GM19099 (cell line): ENCODE measurements around the gene PIK3C2B.

Experiments used
- POLR2A ChIP-seq: IDR thresholded peaks from 3 replicates; pipeline ENCODE4 v1.6.1; 2011; ENCODE audit warnings: low read depth; ENCODE audit not compliant: insufficient read length; ENCODE audit errors: extremely low read depth

The PIK3C2B gene

GRCh38 chr1:204447190-204447589 lies 47.4 kb downstream of the PIK3C2B start:
- no peak for TF ChIP-seq POLR2A

DNA sequence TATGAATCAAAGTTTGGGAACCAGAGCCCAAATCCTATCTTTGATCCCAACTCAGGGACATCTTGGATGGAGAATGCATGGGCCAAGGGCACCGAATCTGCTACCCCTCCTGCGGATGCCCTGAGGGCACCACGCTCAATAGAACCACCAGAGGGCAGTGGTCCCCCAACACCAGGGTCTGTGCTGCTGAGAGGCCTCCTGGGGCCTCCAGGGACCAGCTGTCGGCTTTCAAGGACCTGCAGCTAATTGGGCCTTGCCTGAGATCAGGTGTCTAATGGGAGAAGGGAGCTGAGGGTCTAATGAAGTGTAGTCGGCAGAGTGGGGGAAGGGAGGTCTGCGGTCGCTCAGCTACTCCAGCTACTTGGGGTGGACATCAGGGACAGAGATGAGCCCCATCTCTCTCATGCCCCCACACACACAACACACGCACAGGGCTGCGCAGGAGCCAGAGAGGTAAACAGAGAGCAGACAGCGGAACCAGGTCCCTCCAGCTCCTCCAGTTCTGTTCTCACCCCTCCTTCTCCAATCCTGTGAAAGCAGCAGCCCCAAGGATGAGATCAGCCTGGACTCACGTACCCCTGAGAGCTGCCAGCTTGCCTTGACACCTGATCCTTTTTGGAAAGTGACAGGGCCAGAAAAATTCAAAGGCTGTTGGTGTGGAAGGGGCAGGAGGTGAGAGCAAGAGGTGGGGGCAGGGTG lies 48.0 kb downstream of the PIK3C2B start:
- no peak for TF ChIP-seq POLR2A

DNA sequence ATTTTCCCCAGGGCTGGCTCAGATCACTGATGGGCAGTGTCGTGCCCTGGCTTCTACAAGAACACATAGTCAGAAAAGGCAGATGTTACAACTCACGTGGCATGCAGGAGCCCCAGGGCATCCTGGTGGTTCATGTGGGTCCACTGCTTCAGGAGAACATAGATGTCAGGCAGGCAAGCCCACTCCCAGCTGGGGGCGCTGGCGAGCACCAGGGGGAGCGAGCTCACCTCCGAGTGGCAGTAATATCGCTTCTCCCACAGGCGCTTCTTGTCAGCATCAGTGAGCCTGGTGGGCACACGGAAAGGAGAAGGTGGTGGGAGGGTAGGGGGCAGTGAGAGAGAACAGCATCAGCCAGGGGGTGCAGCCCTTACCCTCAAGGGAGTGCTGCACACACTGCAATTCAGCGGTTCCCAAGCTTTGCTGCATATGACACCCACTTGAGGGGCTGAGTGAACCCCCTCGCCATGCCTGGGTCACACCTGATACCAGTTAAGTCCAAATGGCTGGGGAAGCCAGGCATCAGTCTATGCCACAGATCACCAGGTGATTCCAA lies 48.7 kb downstream of the PIK3C2B start:
- no peak for TF ChIP-seq POLR2A
